GM18498 (cell line): ENCODE measurements around the gene WIPI1.
"Not testable (repeated sequence)": the region's sequence is repeated elsewhere in the genome, so short reads cannot be mapped to it uniquely, and the experiment has no call there.

Source experiments
- ATAC-seq: cut with Tn5 transposase; IDR thresholded peaks from one replicate; pipeline ENCODE4 v1.9.1; 2021; ENCODE audit warnings: mild to moderate bottlenecking, moderate library complexity; ENCODE audit not compliant: unreplicated experiment

The WIPI1 gene

GRCh38 chr17:68457168-68457538 lies at the start of gene WIPI1:
TSS of gene WIPI1 (minus strand) at chr17:68457496. CDS start at chr17:68457421, 75 bp downstream.
- peak; percentile 29 for ATAC-seq

- no peak for ATAC-seq
Measured at GRCh38 chr17:68505951-68506350, 48.7 kb upstream of the WIPI1 start.

GRCh38 chr17:68501074-68501473 lies 43.8 kb upstream of the WIPI1 start:
- ATAC-seq: no peak

- no peak for ATAC-seq
Measured at GRCh38 chr17:68499587-68499986, 42.3 kb upstream of the WIPI1 start.

GRCh38 chr17:68498479-68499326 lies 41.4 kb upstream of the WIPI1 start:
- peak; percentile 32 for ATAC-seq

- ATAC-seq: peak; percentile 94
Measured at GRCh38 chr17:68497885-68498319, 40.6 kb upstream of the WIPI1 start.

GRCh38 chr17:68495081-68495480 lies 37.8 kb upstream of the WIPI1 start:
- no peak for ATAC-seq

GRCh38 chr17:68492394-68493054 lies 35.2 kb upstream of the WIPI1 start:
- ATAC-seq: not testable (repeated sequence)

- ATAC-seq: no peak
Measured at GRCh38 chr17:68491381-68492231, 34.3 kb upstream of the WIPI1 start.

- no peak for ATAC-seq
Measured at GRCh38 chr17:68489919-68490318, 32.6 kb upstream of the WIPI1 start.

- ATAC-seq: no peak
Measured at GRCh38 chr17:68484458-68484857, 27.2 kb upstream of the WIPI1 start.

GRCh38 chr17:68482576-68483041 lies 25.3 kb upstream of the WIPI1 start:
- no peak for ATAC-seq

GRCh38 chr17:68480885-68481284 lies 23.6 kb upstream of the WIPI1 start:
- no peak for ATAC-seq

- no peak for ATAC-seq
Measured at GRCh38 chr17:68470961-68471360, 13.7 kb upstream of the WIPI1 start.

- ATAC-seq: no peak
Measured at GRCh38 chr17:68468788-68469187, 11.5 kb upstream of the WIPI1 start.

- no peak for ATAC-seq
Measured at GRCh38 chr17:68468334-68468733, 11.0 kb upstream of the WIPI1 start.

- no peak for ATAC-seq
Measured at GRCh38 chr17:68463211-68464019, 6.1 kb upstream of the WIPI1 start.

- peak; percentile 32 for ATAC-seq
Measured at GRCh38 chr17:68462381-68463210, 5.3 kb upstream of the WIPI1 start.

- no peak for ATAC-seq
Measured at GRCh38 chr17:68461589-68461988, 4.3 kb upstream of the WIPI1 start.
